HTR-8/SVneo (cell line): ENCODE data around the gene ATG16L2.

Experiments used
- DNase-seq: peaks from one replicate; pipeline ENCODE4 v3.0.0; 2011; ENCODE audit warnings: low spot score, mixed read lengths; ENCODE audit not compliant: insufficient read length
- FAIRE-seq: peaks from 2 replicates; lab custom pipeline; 2011; peaks lifted over from hg19 to GRCh38; lab: Jason Lieb, UNC

ATG16L2 gene

GRCh38 chr11:72869831-72870230, 55.6 kb downstream of the ATG16L2 start:
- FAIRE-seq = no peak
- DNase-seq = no peak

DNA sequence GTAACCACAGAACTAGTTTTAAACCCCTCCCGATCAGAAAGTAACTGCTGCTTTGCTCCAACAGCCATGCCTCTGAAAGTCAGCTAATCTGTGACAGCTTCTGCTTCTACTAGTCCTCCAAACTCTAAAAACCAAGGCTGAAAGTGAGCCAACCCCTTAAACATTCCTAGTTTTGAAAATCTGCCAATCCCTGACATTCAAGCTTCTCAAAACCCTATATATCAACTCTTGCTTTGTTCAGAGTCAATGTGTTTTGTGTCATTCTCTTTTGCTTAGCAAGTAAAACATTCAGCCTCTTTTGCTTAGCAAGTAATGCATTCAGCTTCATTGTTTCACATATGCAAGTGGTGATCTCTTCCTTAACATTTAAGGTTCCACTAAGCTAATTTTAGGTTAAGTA, 56.9 kb downstream of the ATG16L2 start:
- DNase-seq = no peak
- FAIRE-seq = no peak

DNA sequence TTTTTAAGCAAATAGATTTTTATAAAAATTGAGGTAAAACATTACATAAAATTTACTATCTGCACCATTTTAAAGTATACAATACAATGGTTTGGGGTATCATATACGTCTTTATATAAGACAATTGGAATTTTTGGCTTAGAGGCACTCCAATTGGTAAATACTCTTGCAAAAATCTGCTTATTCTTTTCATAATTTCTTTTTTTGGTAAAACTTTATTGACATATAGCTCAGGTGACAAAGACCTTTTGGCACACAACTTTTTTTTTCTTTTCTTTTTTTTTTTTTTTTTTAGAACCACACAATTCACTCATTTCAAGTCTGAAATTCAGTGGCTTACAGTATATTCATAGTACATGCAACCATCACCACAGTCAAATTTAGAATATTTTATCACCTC, 57.8 kb downstream of the ATG16L2 start:
- no peak for FAIRE-seq

GRCh38 chr11:72875736-72876135, 61.5 kb downstream of the ATG16L2 start:
- no peak for DNase-seq

More for the DNA sequence above, 57.8 kb downstream of the ATG16L2 start:
- no peak for DNase-seq

DNA sequence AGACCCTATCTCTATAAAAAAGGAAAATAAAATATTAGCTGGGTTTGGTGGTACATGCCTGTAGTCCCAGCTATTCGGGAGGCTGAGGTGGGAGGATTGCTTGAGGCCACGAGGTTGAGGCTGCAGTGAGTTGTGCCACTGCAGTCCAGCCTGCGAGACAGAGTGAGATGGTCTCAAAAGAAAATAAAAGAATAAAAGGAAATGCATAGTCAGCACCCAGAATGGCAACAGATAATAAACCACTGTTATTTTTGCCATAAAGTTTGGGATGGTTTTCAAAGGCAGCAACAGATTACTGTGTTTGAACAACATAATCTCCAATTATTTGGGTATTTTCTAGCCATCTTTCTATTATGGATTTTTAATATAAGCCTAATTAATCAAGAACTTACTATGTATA, 61.9 kb downstream of the ATG16L2 start:
- DNase-seq (no peak), FAIRE-seq (no peak)

More at GRCh38 chr11:72875736-72876135, 61.5 kb downstream of the ATG16L2 start:
- no peak for FAIRE-seq
